ENCODE results near the gene MBD3L5. TPM values are rescaled to one million over a fixed set of nuclear protein-coding genes. Genes with fewer than 3 reads are reported as not detected.

The MBD3L5 gene
- total and polyA plus RNA-seq, 2 experiments from 2014 or later, result not detected

DNA sequence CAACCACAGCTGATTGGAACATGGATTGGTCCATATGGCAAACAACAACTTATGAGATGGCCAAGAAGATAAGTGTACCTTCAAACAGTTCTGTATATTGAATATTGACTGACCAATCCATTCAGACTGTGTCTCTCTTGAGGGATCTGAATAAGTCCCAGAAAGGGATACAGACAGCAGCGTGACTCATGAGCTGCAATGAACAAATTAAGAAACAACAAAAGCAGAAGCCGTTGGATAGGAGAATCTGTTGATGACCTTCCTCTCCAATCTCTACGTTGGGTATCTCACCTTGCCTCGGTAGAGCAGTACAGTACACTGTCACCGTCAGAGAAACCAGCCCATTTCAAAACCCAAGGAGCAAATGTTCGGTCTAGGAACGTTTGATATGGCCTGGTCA is 30.4 kb upstream of the MBD3L5 start:
- WGBS (ENCODE audit: low lambda C conversion rate, missing lambda C conversion rate), result 56% methylated on average over 7 of the region's 7 CpGs
- Histone ChIP-seq H3K9me3 (ENCODE audit: low read depth) (no peaks in the 10 kb centered on the region), H3K9me2 (replicated peaks; ENCODE audit: insufficient read depth) (no peaks in the 10 kb centered on the region)

DNA sequence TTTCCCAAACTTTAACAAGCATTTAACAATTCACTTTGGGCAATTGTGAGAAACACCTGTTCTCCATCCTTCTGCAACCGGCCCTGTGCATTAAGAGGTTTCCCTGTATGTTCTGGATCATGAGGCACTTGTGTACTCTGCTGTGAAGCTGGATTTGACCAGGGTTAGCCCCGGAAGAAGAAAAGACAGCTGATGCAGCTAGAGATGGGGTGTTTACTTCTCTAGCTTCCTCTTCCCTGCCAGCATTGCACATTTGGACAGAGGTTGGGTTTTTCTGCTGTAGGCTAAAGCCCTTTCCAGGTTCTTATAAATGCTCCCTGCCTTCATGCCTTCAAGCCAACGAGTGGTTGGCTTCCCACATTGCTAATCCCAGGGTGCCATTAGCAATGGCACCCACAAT is 30.0 kb upstream of the MBD3L5 start:
- no peak overlapping the region for H2AFZ ChIP-seq
- H3K27me3 ChIP-seq, result no peaks in the 10 kb centered on the region
- H4K20me1 ChIP-seq (ENCODE audit: insufficient read depth, poor library complexity, severe bottlenecking), result no peaks in the 10 kb centered on the region
- no peaks in the 10 kb centered on the region for H3K4me1 ChIP-seq (ENCODE audit: insufficient read depth)
- WGBS (ENCODE audit: low lambda C conversion rate, missing lambda C conversion rate), result 62% methylated on average over 3 of the region's 3 CpGs
- no peaks in the 10 kb centered on the region for H3K79me2 ChIP-seq
- H3K4me3 ChIP-seq, result no peak overlapping the region
- no peaks in the 10 kb centered on the region for H3K36me3 ChIP-seq (replicated peaks; ENCODE audit: insufficient read depth, low read depth)
- H3K9me3 ChIP-seq (ENCODE audit: low read depth), result no peaks in the 10 kb centered on the region
- no peak overlapping the region for H3K4me2 ChIP-seq
- no peak for DNase-seq (ENCODE audit: low spot score)
- no peak overlapping the region for H3K27ac ChIP-seq
- H3K9me2 ChIP-seq (replicated peaks; ENCODE audit: insufficient read depth), result no peaks in the 10 kb centered on the region
- TF ChIP-seq EZH2 (IDR thresholded peaks at IDR 0.05; ENCODE audit: borderline replicate concordance) (no peak), EZH2phosphoT487 (IDR thresholded peaks at IDR 0.05; ENCODE audit: low read depth, severe bottlenecking, unreplicated experiment) (no peak)
- TF ChIP-seq, protein P1, sequence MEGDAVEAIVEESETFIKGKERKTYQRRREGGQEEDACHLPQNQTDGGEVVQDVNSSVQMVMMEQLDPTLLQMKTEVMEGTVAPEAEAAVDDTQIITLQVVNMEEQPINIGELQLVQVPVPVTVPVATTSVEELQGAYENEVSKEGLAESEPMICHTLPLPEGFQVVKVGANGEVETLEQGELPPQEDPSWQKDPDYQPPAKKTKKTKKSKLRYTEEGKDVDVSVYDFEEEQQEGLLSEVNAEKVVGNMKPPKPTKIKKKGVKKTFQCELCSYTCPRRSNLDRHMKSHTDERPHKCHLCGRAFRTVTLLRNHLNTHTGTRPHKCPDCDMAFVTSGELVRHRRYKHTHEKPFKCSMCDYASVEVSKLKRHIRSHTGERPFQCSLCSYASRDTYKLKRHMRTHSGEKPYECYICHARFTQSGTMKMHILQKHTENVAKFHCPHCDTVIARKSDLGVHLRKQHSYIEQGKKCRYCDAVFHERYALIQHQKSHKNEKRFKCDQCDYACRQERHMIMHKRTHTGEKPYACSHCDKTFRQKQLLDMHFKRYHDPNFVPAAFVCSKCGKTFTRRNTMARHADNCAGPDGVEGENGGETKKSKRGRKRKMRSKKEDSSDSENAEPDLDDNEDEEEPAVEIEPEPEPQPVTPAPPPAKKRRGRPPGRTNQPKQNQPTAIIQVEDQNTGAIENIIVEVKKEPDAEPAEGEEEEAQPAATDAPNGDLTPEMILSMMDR (IDR thresholded peaks at IDR 0.05; ENCODE audit: poor library complexity), result no peak

More for the DNA sequence above, 30.4 kb upstream of the MBD3L5 start:
- no peak for TF ChIP-seq EZH2phosphoT487 (IDR thresholded peaks at IDR 0.05; ENCODE audit: low read depth, severe bottlenecking, unreplicated experiment)
- H3K4me3 ChIP-seq, result no peak overlapping the region
- no peak overlapping the region for H3K27ac ChIP-seq
- no peaks in the 10 kb centered on the region for H3K36me3 ChIP-seq (replicated peaks; ENCODE audit: insufficient read depth, low read depth)
- no peak overlapping the region for H2AFZ ChIP-seq
- no peaks in the 10 kb centered on the region for H3K27me3 ChIP-seq
- H3K4me2 ChIP-seq, result no peak overlapping the region
- H4K20me1 ChIP-seq (ENCODE audit: insufficient read depth, poor library complexity, severe bottlenecking), result no peaks in the 10 kb centered on the region
- H3K79me2 ChIP-seq, result no peaks in the 10 kb centered on the region
- no peaks in the 10 kb centered on the region for H3K4me1 ChIP-seq (ENCODE audit: insufficient read depth)
- no peak for DNase-seq (ENCODE audit: low spot score)

DNA sequence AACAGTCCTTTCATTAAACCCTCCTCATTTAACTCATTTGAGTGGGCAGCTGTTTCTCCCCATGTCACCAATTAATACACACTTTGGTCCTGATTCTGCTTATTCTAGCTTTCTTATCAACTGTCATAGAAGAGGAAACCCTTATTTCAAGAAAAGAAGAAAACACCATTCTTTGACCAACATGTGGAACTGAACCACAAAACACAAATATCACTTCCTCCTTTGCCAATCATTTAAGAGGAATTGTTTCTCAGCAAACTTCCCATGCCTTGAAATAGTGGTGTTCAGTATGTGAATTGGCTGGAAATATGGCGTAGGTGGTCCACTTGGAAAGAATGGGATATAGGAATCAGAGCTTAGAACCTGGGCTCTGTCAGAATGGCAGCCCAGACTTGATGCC is 29.6 kb upstream of the MBD3L5 start:
- 73% methylated on average over 1 of the region's 1 CpG for WGBS (ENCODE audit: low lambda C conversion rate, missing lambda C conversion rate)
- Histone ChIP-seq H2AFZ (no peak overlapping the region), H3K27ac (no peak overlapping the region), H3K4me3 (no peak overlapping the region), H3K36me3 (replicated peaks; ENCODE audit: insufficient read depth, low read depth) (no peaks in the 10 kb centered on the region), H3K4me2 (no peak overlapping the region), H3K27me3 (no peaks in the 10 kb centered on the region), H3K79me2 (no peaks in the 10 kb centered on the region), H3K4me1 (ENCODE audit: insufficient read depth) (no peaks in the 10 kb centered on the region), H3K9me3 (ENCODE audit: low read depth) (no peaks in the 10 kb centered on the region), H3K9me2 (replicated peaks; ENCODE audit: insufficient read depth) (no peaks in the 10 kb centered on the region), H4K20me1 (ENCODE audit: insufficient read depth, poor library complexity, severe bottlenecking) (no peaks in the 10 kb centered on the region)
- DNase-seq (ENCODE audit: low spot score), result no peak
- TF ChIP-seq, protein P1 (IDR thresholded peaks at IDR 0.05; ENCODE audit: poor library complexity), result no peak
- TF ChIP-seq EZH2phosphoT487 (IDR thresholded peaks at IDR 0.05; ENCODE audit: low read depth, severe bottlenecking, unreplicated experiment), result no peak
- no peak for TF ChIP-seq EZH2 (IDR thresholded peaks at IDR 0.05; ENCODE audit: borderline replicate concordance)

DNA sequence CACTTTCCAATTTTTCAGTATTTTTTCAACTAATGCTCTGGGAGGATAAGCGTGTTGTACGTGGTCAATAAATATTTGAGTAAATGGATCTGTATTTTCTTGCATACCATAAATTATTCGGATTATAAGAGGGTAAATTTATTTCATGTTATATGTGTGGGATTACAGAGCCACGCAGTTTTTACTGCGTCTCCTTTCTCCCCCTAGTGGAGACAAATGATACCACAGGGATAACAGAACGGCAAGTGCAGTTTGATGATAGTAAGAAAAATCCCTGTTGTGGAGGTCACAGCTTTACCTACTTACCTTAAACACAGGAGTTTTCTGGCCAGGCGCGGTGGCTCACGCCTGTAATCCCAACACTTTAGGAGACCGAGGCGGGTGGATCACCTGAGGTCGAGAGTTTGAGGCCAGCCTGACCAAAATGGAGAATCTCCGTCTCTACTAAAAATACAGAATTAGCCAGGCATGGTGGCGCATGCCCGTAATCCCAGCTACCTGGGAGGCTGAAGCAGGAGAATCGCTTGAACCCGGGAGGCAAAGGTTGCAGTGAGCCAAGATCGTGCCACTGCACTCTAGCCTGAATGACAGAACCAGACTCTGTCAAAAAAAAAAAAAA is 26.0 kb upstream of the MBD3L5 start:
- Histone ChIP-seq H3K4me2 (no peak overlapping the region), H3K27ac (no peak overlapping the region), H3K27me3 (no peaks in the 10 kb centered on the region), H3K9me3 (ENCODE audit: low read depth) (no peaks in the 10 kb centered on the region), H4K20me1 (ENCODE audit: insufficient read depth, poor library complexity, severe bottlenecking) (no peaks in the 10 kb centered on the region), H3K9me2 (replicated peaks; ENCODE audit: insufficient read depth) (no peaks in the 10 kb centered on the region), H3K79me2 (no peaks in the 10 kb centered on the region), H2AFZ (no peak overlapping the region), H3K36me3 (replicated peaks; ENCODE audit: insufficient read depth, low read depth) (no peaks in the 10 kb centered on the region), H3K4me3 (no peak overlapping the region), H3K4me1 (ENCODE audit: insufficient read depth) (no peaks in the 10 kb centered on the region)
- TF ChIP-seq, protein P1 (IDR thresholded peaks at IDR 0.05; ENCODE audit: poor library complexity), result peak; percentile 64
- TF ChIP-seq EZH2 (IDR thresholded peaks at IDR 0.05; ENCODE audit: borderline replicate concordance) (no peak), EZH2phosphoT487 (IDR thresholded peaks at IDR 0.05; ENCODE audit: low read depth, severe bottlenecking, unreplicated experiment) (no peak)
- whole genome bisulfite sequencing (ENCODE audit: low lambda C conversion rate, missing lambda C conversion rate), result 29% methylated on average over 17 of the region's 18 CpGs
- DNase-seq (ENCODE audit: low spot score), result peak; percentile 59
